A172 (cell line): ENCODE data around the gene GALM. TPM values are rescaled to one million over a fixed set of nuclear protein-coding genes. Genes with fewer than 3 reads are reported as not detected.
"Not testable (repeated sequence)": the region's sequence is repeated elsewhere in the genome, so short reads cannot be mapped to it uniquely, and the experiment has no call there.

Experiments
- DNase-seq: peaks from one replicate; pipeline ENCODE4 v3.0.0-alpha.2; 2015; ENCODE audit warnings: low spot score
- total RNA-seq: library from RNA; depleted of rRNA; stranded (reverse); fragments of >200 nt; shearing (Covaris generic); gene quantifications from 2 replicates; pipeline ENCODE4 v1.2.3, GENCODE V29; 2014

GALM gene
- total RNA-seq, 1 experiment from 2014 or later, result 21.8 TPM

DNA sequence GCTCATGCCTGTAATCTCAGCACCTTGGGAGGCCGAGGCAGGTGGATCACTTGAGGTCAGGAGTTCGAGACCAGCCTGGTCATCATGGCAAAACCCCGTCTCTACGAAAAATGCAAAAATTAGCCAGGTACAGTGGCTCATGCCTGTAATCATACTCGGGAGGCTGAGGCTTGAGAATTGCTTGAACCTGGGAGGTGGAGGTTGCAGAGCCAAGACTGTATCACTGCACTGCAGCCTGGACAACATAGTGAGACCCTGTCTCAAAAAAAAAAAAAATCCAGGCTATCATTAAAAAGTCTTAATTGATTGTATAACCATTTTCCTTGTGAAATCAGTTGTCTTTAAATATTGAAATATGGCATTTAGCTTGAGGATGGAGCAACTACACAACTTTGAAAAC, 15.0 kb downstream of the GALM start:
- not testable (repeated sequence) for DNase-seq

DNA sequence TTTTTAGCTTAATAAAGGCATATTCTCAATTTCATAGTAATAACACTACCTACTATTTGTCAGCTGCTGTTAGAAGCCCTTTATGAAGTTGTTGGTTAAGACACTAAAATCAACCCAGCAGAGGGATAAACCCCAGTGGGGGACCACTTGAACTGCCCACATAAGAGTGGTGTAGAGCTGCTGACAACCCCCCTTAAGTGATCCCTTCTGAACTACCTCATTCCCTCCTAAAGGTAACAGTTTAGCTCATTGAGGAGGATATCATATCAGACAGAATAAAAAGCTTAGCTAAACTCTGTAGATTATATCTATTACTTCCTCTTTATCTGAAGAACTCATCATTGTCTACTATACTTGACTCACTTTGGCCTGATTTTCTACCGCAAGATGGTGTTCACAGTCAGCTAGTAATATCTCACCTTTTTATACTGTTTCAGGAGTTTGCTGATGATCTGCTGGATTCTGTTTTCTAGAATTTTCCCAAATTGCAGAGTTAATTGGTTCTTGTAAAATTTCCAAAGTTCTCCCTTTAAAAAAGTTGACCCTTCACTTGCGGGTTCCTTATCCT, 16.2 kb downstream of the GALM start:
- no peak for DNase-seq

DNA sequence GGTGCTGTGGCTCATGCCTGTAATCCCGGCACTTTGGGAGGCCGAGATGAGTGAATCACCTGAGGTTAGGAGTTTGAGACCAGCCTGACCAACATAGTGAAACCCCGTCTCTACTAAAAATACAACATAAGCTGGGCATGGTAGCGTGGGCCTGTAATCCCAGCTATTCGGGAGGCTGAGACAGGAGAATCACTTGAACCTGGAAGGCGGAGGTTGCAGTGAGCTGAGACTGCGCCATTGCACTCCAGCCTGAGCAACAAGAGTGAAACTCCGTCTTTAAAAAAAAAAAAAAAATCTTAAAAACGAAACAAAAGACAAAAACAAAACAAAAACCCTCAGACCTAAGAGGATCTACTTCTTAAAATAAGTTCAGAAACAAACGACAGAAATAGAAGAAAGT, 16.7 kb downstream of the GALM start:
- not testable (repeated sequence) for DNase-seq

DNA sequence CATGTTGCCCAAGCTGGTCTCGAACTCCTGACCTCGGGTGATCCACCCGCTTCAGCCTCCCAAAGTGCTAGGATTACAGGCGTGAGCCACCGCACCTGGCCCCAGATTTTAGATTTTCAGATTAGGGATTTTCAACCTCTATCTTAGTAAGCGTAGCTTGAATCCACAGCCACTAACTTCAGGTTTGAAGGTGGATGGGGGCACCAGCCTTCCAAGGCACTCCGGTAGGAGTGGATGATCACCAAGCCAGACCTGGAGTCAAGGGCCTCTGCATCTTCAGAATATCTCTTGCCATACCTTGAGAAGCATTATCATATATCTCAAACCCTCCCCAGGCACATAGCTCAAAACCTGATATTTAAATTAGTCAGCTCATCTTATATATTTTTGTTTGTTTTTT, 17.9 kb downstream of the GALM start:
- DNase-seq, result no peak

DNA sequence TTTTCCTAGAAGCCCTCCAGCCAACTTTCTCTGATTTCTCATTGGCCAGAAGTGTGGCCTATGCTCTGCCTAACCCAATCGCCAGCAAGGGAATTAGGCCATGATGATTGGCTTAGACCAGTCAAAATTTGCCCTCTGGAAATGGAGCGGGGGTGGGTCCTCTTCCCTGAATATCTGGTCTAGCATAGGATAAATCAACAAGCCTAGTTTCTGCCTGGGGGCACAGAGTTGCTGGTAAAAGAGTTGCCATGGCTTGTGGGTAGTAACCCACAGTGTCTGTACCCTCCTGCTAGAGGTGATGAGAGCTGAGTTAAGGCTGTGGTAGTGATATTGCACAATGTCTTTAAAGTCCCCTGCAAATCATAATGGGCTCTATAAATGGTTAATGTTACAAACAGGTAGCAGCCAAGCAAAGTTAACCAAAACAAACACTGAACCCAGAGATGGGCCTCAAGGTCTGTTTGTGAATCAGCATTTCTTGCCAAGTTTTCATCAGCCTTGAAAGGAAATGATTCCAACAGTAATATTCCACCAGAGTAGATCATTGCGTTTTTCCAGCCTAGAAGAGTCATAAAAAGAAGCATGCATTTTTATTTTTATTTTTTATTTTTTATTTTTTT, 19.3 kb downstream of the GALM start:
- no peak for DNase-seq

DNA sequence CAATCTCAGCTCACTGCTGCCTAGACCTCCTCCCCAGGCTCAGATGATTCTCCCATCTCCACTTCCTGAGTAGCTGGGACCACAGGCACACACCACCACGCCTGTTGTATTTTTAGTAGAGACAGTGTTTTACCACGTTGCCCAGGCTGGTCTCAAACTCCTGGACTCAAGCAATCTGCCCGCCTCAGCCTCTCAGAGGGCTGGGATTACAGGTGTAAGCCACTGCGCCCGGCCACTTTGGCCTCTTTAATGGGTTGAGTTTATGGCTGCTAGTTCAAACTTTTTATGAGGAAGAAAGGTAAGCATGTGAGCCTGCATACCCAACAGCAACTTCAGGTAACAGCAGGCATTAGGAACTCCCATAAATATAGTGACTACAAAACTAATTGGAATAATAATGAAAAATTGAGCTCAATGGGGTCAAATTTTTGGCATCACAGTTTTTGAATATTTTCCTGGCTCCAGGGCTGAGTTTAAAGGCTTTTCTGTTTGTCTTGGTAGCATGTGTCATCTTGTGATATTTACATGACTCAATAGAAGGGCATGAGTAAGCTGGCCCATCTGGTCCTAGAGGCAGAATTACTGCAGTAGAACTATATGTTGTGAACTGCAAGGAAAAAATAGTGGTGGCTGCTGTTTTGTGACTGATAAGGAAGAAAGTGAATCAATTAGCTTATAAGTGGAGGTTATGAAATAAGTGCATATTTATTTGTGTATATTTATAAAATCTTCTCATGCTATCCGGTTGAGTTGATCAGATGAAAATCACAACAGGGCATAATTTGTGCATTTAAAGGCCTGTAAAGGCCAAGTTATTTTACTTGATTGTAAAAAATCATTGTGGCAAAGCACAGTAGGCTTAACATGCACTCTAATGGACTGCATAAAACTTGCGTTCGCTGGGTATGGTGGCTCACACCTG, 24.8 kb downstream of the GALM start:
- peak; percentile 88 for DNase-seq

DNA sequence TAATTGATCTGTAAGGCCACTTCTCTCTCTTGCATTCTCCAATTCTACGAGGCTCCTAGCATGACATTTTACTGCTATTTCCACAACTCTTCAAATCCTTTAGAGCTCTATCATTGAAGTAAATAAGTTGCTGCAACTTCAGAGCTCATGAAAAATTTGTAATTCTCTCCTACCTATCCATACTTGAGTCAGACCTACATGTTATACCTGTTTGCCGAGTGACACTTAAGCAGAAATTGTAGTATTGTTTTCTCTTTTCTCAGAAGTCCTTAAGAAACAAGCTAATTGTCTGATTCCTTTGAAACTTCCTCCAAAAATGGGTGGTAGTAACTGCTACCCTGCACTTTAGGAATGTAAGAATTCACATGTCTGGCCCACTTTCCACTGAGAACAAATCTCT, 26.1 kb downstream of the GALM start:
- no peak for DNase-seq

DNA sequence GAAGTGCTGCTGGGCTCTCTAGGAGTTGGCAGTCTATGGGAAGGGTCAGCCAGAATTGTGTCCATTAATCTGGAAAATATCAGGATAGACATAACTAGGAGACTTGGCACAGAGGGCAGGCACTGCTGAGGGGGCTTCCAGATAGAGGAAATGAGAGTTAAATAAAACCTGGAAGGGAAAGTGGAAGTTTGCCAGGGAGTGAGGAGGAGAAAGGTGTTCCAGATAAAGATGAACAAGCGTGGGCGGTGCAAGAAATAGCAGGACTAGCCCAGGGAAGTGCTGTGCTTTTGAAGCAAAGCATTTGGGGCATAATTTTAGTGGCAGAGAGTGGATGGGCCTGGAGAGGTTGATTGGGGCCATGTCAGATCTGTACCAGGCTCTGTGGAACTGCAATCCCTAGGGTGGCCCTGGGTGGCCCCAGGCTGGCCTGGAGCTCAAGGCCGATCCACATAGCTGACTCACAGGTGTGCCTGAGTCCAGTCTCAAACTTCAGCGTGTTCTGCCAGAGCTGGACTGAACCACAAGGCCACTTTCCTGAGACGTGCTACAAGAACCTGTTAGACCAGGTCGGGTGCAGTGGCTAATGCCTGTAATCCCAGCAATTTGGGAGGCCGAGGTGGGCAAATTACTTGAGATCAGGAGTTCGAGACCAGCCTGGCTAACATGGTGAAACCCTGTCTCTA, 26.9 kb downstream of the GALM start:
- no peak for DNase-seq

DNA sequence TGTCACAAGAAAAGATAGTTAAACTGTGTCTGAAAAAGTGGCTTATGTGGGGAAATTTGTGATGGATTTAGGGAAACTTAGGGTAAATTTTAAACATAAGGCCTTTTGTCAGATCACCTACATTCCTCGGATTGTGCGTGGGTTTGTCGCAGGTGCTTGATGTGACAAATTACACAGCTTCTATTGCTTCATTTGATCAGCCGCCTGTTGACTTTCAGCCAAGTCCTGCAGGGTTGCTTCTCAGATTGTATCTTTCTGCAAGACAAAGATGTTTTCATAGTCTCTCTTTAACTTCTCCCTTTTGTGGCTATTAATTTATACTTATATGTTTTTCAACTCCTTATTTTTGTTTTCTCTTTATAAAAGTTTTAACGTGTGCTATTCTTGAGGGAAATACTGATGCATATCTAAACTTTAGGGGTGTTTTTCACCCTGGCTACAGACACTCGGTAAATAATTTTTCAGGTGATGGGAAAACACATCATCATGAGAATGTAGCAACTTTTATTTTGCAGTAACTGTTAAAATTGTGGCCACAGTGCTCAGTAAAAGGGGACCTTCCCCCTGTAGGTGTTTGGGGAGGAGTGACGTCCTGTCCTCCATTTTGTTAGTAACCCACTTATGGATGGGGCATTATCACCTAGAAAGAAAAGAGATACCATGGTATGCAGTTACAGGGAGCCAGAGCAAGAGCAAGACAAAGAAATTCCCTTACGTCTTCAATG, 31.4 kb downstream of the GALM start:
- no peak for DNase-seq

DNA sequence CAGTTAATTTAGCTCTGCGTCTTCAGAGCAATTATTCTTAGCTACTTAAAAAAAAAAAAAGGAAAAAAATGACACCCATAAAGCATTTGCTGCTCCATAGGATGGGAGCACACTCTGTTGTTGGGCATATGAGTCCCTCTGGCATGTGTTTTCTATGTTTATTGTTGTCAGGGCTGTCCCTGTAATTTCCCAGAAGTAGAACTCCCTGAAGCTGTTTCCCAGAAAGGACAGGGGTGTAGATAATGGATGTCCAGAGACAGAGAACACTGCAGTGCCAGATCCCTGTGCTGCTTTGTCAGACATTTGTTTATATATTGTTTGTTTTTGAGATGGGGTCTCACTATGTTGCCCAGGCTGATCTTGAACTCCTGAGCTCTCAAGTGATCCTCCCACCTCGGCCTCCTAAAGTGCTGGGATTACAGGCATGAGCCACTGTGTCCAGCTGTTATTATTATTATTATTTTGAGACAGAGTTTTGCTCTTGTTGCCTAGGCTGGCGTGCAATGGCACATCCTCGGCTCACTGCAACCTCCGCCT, 32.6 kb downstream of the GALM start:
- no peak for DNase-seq

DNA sequence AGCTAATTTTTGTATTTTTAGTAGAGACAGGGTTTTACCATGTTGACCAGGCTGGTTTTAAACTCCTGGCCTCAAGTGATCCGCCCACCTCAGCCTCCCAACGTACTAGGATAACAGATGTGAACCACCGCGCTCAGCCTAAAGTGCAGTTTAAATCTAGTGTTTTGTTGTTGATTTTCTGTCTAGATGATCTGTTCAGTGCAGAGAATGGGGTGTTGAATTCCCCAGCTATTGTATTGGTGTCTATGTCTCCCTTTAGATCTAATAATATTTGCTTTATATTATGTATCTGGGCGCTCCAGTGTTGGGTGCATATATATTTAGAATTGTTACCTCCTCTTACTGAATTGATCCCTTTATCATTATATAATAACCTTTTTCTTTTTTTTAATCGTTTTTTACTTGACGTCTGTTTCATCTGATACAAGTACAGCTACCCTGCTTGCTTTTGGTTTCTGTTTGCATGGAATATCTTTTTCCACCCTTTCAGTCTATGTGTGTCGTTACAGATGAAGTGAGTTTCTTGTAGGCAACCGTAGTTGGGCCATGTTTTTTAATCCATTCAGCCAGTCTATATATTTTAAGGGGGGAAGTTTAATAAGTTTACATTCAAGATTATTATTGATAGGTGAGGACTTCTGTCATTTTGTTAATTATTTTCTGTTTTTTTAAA, 34.3 kb downstream of the GALM start:
- DNase-seq, result no peak

DNA sequence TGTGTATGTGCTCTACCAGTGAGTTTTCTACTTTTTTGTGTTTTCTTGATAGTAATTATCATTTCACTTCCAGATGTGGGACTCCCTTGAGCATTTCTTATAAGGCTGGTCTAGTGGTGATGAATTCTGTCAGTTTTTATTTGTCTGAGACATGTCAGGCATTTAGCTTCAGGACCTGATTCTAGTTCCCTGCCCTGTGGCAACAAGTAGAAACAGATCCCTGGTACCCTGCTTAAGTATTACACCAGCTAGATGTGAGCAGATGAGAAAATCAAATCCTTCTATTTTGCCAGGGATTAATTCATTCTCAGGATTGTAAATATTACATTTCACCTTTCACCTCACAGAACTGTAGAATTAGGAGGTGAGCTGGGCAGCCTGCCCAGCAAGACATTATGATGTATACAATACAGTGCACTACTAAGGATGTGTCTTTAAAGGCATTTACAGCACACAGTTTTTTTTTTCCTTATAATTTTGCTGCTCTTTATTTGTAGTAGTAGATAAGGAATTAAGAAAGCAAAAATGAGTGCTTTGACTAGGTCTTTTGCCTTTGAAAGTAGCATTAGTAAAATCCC, 35.1 kb downstream of the GALM start:
- DNase-seq, result no peak

DNA sequence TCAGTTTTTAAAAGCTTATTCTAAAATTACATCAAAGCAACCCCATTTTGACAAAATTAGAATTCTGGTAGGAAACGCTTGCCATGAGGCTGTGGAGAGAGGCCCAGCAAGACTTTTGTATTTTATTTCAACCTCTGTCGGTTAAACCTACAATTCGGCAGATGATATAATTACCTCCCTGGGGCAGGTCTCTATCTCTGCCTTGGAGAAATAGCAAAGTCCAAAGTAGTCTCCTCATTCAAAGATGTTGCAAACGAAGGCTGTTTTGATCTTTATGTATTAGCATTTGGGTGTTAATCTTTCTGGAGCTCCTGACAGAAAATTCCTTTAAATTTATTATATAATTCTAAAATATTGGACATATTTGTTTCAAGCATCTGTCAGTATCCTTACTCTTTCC, 35.6 kb downstream of the GALM start:
- no peak for DNase-seq

DNA sequence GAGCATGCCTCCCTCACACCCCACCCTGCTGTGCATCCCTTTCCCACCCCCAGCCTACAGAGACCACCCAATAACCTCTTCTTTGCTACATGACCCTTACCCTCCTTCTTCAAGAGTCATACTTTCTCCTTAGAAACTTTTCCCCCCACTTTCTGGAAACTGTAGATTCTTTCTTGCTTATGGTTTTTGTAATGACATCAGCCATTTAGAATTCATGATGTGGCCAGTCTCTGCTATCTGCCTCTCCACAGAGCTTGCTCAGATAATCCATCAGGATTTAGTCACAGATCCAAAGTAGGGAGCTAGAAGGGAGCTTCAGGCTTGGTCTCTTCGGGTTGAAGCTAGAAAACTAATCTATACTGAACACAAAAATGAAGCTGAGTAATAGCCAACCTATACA, 36.5 kb downstream of the GALM start:
- DNase-seq, result peak; percentile 57

DNA sequence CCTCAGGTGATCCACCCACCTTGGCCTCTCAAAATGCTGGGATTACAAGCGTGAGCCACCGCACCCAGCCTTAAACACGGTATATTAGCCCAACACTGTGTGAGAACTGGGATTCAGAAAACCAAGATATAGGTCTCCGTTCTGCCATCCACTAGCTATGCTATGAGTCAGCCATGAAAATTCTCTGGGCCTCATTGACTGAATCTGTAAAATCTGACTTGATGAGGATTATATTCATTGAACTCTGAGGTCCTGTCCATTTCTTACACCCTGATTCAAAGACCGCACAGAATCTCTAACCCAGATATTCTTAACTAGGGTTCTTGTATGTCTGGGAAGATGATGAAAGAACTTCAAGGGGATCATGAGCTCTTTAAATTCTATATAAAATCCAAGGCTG, 37.4 kb downstream of the GALM start:
- DNase-seq, result not testable (repeated sequence)

DNA sequence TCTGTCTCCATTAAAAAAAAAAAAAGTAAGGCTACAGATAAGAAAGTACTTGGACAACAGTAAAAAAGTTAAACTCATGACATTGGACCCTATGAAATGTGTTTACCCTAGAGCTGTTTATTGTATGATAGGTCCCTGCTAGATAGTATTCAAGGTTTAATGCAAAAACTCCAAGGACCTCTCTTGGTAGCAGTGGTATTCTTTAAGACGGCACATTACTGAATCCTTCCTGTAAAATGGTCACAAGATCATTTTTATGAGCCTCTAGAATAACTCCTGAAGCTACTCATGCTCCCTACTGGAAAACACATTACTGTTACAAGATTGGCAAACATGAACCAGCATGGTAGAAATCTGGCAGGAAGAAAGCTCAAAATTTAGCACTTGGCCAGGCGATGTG, 38.8 kb downstream of the GALM start:
- DNase-seq, result no peak

DNA sequence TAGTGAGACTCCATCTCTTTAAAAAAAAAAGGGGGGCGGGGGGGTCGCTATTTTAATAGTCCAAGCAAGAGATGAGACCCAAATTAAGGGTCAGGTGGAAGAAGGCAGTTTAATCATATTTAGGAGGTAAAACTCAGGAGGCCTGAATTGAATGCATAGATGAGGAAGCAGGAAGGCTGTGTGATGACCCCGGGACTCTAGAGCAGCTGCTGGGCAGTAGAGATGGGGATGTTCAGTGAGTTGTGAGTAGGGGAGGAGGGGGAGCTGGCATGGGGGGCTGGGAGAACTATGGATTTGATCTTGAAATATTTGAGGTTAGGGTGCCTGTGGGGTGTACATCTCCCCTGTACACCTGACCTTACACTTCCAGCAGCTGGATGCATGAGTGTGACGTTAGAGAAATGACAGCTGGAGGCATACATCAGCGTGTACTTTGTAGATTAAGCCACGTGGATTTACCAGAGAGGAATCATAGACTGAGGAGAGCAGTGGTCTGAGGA, 41.0 kb downstream of the GALM start:
- no peak for DNase-seq

DNA sequence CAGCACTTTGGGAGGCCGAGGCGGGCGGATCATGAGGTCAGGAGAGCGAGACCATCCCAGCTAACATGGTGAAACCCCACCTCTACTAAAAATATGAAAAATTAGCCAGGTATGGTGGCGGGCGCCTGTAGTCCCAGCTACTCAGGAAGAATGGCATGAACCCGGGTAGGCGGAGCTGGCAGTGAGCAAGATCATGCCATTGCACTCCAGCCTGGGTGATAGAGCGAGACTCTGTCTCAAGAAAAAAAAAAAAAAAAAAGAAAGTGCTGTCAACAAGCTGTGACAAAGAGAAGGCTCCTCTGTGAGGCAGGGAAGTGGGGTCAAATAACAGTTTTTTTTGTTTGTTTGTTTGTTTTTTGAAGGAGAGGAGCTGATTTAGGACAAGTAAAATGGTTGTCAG, 42.6 kb downstream of the GALM start:
- DNase-seq, result not testable (repeated sequence)

DNA sequence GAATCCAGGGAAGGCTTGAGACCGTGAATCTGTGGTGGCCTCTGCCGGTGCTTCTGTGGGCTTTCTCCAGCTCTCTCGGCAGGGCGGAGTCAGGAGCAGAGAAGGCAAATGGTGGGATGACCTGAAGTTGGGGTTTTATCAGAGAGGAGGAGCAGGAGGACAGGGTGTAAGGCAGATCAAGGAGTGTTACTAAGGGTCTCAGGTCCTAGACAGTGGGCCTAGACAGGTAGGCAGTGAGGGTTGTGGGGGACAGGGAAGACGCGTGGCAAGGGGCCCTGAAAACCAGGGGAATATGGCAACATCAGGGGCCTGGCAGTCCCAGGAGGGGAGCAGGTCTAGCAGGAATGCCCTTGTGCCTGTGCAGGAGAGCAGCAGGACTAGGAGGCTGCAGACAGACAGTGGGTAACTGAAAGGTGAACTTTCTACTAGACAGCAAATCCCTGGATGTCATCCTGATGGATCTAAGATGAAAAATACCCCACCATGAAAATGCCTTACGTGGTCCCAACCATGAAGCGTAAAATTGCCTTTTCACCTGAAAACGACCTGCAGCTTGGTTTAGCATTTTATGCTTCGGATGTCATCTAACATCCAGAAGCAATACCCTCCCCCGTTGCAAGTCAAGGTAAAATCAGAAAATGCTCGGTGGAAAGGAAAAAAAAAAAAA, 43.1 kb downstream of the GALM start:
- no peak for DNase-seq
